HEK293 (cell line): Measurements from ENCODE around the gene F10.

Source experiments
- ZBTB20 ChIP-seq: fragments of 450-650 bp; formaldehyde crosslinking; IDR thresholded peaks from 2 replicates; pipeline ENCODE4 v1.5.1; 2016; ENCODE audit warnings: missing biosample characterization, missing genetic modification characterization
- ZNF571 ChIP-seq: fragments of 450-650 bp; formaldehyde crosslinking; IDR thresholded peaks from 2 replicates; pipeline ENCODE4 v1.5.0; 2017; ENCODE audit warnings: missing biosample characterization, missing genetic modification characterization
- ZSCAN4 ChIP-seq: fragments of 450-650 bp; formaldehyde crosslinking; IDR thresholded peaks from 2 replicates; pipeline ENCODE4 v1.5.1; 2017; ENCODE audit warnings: missing biosample characterization, missing genetic modification characterization
- TF ChIP-seq, protein P1 (sequence below): fragments of 450-650 bp; formaldehyde crosslinking; IDR thresholded peaks from 2 replicates; pipeline ENCODE4 v1.5.1; 2016; ENCODE audit warnings: missing biosample characterization, missing genetic modification characterization, low read depth
- TF ChIP-seq, protein P2 (sequence below): fragments of 450-650 bp; formaldehyde crosslinking; conservative IDR thresholded peaks from 2 replicates; pipeline ENCODE4 v1.5.1; 2016; ENCODE audit warnings: low read depth, missing biosample characterization, missing genetic modification characterization
- TF ChIP-seq, protein P3 (sequence below): fragments of 450-650 bp; formaldehyde crosslinking; IDR thresholded peaks from 2 replicates; pipeline ENCODE4 v1.5.1; 2016; ENCODE audit warnings: missing biosample characterization, missing genetic modification characterization

- TF ChIP-seq ZBTB20 (tag by site-specific recombination) (no peak), ZSCAN4 (no peak), ZNF571 (tag by site-specific recombination) (no peak)
- TF ChIP-seq, protein P1, sequence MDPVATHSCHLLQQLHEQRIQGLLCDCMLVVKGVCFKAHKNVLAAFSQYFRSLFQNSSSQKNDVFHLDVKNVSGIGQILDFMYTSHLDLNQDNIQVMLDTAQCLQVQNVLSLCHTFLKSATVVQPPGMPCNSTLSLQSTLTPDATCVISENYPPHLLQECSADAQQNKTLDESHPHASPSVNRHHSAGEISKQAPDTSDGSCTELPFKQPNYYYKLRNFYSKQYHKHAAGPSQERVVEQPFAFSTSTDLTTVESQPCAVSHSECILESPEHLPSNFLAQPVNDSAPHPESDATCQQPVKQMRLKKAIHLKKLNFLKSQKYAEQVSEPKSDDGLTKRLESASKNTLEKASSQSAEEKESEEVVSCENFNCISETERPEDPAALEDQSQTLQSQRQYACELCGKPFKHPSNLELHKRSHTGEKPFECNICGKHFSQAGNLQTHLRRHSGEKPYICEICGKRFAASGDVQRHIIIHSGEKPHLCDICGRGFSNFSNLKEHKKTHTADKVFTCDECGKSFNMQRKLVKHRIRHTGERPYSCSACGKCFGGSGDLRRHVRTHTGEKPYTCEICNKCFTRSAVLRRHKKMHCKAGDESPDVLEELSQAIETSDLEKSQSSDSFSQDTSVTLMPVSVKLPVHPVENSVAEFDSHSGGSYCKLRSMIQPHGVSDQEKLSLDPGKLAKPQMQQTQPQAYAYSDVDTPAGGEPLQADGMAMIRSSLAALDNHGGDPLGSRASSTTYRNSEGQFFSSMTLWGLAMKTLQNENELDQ (tag by site-specific recombination) = no peak
- TF ChIP-seq, protein P2, sequence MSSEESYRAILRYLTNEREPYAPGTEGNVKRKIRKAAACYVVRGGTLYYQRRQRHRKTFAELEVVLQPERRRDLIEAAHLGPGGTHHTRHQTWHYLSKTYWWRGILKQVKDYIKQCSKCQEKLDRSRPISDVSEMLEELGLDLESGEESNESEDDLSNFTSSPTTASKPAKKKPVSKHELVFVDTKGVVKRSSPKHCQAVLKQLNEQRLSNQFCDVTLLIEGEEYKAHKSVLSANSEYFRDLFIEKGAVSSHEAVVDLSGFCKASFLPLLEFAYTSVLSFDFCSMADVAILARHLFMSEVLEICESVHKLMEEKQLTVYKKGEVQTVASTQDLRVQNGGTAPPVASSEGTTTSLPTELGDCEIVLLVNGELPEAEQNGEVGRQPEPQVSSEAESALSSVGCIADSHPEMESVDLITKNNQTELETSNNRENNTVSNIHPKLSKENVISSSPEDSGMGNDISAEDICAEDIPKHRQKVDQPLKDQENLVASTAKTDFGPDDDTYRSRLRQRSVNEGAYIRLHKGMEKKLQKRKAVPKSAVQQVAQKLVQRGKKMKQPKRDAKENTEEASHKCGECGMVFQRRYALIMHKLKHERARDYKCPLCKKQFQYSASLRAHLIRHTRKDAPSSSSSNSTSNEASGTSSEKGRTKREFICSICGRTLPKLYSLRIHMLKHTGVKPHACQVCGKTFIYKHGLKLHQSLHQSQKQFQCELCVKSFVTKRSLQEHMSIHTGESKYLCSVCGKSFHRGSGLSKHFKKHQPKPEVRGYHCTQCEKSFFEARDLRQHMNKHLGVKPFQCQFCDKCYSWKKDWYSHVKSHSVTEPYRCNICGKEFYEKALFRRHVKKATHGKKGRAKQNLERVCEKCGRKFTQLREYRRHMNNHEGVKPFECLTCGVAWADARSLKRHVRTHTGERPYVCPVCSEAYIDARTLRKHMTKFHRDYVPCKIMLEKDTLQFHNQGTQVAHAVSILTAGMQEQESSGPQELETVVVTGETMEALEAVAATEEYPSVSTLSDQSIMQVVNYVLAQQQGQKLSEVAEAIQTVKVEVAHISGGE = no peak
- TF ChIP-seq, protein P3, sequence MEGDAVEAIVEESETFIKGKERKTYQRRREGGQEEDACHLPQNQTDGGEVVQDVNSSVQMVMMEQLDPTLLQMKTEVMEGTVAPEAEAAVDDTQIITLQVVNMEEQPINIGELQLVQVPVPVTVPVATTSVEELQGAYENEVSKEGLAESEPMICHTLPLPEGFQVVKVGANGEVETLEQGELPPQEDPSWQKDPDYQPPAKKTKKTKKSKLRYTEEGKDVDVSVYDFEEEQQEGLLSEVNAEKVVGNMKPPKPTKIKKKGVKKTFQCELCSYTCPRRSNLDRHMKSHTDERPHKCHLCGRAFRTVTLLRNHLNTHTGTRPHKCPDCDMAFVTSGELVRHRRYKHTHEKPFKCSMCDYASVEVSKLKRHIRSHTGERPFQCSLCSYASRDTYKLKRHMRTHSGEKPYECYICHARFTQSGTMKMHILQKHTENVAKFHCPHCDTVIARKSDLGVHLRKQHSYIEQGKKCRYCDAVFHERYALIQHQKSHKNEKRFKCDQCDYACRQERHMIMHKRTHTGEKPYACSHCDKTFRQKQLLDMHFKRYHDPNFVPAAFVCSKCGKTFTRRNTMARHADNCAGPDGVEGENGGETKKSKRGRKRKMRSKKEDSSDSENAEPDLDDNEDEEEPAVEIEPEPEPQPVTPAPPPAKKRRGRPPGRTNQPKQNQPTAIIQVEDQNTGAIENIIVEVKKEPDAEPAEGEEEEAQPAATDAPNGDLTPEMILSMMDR (tag by site-specific recombination) = no peak
Measured at GRCh38 chr13:113113846-113114271, 8.7 kb upstream of the F10 start.
